DMS79 treated with DMSO at 0.1 percent for 48 hours (cell line): ENCODE results near the gene RPS21.
"Not testable (repeated sequence)": the region's sequence is repeated elsewhere in the genome, so short reads cannot be mapped to it uniquely, and the experiment has no call there.

Experiments used
- DNase-seq: peaks from one replicate; lab custom pipeline; 2025; lab: John Stamatoyannopoulos, UW

RPS21 gene

DNA sequence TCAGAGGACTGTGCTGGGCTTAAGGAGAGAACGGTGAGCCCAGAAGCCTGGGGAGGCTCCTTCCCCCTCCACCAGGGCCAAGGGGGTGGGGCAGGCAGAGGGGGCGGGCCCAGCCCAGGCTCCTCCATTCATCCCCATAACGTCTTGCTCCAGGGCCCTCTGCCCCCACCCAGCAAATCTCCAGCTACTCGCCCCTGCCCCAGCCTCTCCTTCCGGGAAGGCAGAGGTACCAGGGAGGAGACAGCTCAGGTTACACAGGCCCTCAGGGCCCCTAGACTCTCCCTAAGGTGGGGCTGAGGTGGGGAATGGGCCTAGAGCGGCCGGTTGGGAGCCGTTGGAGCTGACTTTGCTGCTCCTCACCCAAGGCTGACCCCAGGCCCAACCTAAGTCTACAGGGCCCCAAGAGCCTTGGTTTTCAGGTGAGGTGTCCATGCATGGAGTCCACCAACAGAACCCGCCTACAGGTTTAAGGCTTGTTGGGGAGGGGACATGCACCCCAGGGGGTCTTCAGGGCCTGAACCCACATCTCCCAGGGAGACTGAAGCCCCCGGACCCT, 21.0 kb upstream of the RPS21 start:
- peak; percentile 53 for DNase-seq

DNA sequence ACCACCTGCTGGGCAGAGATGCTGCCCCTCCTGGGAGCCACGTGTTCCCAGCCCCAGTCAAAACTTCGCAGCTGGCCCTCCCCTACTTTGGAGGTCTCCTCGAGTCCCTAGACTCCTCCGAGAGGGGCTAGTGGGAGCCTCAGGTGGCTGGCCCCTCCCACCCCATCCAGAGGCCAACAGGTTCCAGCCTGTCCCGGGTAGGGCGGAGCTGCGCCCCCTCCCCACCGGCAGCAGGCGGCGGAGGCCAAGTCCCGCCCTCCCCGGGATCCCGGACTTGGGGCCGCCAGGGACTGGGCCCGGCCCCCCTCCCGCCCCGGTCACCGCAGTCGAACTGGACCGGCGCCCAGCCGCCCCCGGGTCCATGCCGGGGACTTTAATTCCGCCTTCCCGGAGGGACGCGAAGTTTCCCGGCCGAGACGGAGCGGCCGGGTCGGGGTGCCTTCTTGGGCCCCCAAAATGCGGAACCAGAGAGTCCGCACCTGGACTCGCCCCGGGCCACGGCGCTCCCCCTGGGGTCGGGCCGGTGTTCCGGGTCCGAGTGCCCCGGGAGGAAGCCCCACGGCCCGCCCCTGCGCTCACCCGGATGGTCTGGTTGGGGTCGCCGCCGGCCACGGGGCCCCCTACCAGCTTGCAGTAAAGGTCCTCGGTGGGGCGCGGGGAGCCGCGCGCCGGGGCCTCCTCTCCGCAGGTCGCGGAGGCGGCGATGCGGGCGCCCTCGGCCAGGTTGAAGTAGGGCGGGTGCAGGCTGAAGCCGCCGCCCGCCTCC, 20.4 kb upstream of the RPS21 start:
- DNase-seq, result peak; percentile 62

DNA sequence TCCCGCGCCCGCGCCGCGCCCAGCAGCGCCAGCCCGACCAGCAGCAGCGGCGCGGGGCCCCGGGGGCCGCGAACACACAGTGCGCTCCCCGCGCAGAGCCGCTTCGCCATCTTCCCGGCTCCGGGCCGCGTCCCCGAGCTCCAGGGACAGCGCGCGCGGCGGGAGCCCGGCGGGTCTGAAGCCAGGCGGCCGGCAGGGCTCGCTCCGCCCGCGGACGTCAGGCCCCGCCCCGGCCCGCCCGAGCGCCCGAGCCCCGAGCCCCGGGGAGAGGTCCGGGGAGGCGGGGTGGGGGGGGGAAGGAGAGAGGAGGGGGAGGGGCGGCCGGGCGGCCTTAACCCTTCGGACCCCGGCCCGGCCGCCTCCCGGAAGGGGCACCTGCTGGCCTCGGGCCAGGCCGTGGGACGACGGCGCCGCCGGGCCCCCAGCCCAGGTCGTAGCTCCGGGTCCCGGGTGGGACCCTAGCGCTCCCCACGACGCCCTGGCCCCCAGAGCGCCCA, 19.7 kb upstream of the RPS21 start, which contains the start of gene LAMA5:
LAMA5 (minus strand) TSS at position 177 of the 497 bp plus-strand sequence; CDS start at position 110, 67 bp downstream.
- DNase-seq, result no peak

- peak; percentile 51 for DNase-seq
Measured at GRCh38 chr20:62367633-62368391, 19.1 kb upstream of the RPS21 start.

GRCh38 chr20:62368392-62368975, 18.4 kb upstream of the RPS21 start:
- DNase-seq, result peak; percentile 25

- DNase-seq, result no peak
Measured at GRCh38 chr20:62368976-62369814, 17.7 kb upstream of the RPS21 start.

DNA sequence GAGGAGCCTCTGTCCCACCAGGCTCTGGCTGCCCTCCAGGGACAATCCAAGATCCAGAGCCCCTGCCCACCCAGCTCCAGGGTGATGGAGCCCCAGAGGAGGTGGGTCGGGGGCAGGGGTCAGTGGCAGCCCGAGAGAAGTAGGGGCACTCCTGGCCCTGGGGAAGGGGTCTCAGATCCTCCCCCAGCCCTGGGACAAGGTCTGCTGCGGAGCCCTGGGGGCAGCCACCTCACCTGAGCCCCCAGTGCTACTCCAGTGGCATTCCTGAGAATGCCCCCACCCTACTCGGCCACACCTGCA, 17.1 kb upstream of the RPS21 start:
- no peak for DNase-seq

DNA sequence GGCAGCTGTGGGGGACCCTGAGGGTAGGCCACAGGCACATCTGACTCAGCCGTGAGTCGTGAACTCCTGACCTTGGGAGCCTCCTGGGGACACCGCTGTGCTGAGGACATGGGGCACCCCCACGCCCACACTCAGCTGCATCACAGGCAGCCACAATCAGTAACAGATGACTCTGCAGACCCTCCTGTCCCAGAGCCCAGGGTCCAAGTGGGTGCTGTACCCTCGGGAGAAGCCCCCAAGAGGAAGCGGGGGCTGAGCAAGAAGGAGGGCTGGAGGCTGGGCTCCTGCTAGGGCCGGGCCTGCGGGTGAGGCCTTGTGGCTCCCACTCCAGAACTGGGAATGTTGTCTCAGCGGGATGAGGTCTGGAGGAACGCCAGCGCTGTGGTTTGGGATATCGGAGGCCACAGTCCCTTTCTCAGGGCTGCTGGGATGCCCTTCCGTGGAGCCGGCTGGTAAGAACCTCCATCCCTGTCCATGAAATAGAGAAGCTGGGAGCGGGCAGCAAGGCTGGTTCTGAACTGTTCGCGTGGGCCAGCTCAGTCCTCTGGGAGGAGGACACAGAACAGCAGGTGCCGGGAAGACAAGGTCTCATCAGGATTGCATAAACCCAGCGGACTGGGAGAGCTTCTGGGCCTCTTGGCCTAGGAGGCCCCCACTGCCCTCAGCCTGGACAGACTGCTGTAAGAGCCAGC, 16.6 kb upstream of the RPS21 start:
- peak; percentile 14 for DNase-seq

DNA sequence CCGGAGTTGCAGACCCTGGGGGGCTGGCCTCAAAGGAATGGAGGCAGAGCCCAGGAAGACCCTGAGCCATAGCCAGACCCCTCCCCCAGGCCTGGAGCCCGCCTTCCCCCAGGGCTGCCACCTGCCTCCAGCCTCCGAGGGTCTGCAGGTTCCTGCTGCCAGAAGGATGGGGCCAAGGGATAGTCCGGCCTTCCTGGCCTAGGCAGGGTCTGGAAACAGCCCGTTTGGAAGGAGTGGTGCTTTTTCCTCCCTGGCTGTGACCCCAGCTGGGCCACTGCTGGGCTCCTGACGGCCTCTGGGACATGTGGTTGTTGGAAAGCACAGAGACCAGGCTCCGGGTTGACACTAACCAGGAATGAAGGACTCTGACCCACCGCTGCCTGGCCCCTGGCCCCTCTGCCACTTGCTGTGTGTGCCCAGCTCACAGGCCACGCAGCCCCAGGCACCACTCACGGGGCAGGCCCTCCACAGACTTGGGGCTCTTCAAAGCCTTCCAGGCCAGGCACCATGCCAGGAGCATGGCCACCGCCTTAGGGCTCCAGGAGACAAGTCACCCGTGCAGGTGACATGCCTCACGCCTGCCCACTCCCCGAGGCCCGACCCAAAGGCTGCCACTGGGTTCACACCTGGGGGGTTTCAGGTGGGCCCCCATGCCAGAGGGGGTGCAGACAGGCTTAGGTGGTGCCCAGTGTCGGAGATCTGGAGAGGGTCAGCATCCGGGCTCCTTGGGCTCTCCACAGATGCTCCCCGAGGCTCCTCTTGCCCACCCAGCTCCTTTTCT, 15.9 kb upstream of the RPS21 start:
- DNase-seq, result peak; percentile 13

GRCh38 chr20:62371588-62372041, 15.3 kb upstream of the RPS21 start:
- no peak for DNase-seq

DNA sequence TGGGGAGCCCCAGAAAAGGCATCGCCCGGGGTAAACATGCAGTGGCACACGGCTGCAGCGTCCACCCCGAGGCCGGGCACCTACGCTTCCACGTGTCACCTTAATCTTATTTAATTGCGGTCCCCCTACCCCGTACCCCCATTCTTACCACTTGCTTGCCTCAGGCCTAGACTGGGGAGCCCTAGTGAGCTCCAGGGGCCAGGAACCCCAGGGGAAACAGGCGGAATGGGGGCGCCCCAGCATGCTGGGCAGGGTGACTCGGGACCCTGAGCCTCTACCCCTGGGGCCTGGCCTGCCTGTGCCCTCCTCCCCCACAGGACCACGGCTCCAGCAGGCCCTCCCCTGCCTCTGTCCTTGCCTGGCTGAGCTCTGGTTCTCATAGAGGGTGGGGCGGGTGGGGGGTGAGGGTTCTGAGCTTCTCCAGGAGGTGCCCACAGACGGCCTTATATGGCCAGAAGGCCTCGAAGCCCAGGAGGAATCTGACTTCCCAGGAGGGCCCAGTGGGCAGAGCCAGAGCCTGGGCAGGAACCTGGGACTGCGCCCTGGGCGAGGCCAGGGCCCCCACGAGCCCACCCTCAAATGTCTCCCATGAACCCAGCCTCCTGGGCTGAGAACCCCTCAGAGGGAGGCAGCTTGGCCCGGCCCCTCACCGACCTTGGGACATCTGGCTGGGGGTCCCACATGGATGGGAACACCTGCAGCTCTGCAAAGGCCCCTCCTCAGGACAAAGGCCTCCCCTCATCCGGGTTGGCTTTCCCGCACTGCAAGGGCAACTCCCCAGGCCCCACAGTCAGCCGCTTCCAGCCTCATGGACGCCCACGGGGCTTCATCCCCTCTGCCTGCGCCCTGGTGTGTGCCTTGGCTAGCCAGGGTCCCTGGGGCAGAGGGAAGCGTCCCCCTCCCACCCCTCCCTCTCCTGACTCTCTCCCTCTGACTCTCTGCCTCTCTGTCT, 14.6 kb upstream of the RPS21 start:
- no peak for DNase-seq

DNA sequence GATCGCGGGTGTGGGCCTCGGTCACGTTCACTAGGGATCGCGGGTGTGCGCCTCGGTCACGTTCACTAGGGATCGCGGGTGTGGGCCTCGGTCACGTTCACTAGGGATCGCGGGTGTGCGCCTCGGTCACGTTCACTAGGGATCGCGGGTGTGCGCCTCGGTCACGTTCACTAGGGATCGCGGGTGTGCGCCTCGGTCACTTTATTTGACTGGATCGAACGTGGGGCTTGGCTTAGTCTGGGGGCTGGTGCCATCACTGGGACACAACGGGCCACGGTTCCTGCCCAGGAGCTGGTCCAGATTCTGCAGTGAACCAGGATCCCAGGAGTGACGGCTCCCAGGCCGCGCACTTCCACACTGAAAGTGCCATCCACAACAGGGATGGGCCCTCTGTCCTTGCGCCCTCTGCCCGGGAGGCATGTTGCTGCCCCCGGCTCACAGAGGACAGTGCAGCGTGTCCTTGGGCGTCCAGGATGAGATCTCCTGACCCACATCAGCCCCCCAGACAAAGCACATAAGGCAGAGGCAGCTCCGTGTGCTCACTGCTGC, 13.2 kb upstream of the RPS21 start:
- not testable (repeated sequence) for DNase-seq

GRCh38 chr20:62374331-62375152, 12.4 kb upstream of the RPS21 start:
- no peak for DNase-seq

DNA sequence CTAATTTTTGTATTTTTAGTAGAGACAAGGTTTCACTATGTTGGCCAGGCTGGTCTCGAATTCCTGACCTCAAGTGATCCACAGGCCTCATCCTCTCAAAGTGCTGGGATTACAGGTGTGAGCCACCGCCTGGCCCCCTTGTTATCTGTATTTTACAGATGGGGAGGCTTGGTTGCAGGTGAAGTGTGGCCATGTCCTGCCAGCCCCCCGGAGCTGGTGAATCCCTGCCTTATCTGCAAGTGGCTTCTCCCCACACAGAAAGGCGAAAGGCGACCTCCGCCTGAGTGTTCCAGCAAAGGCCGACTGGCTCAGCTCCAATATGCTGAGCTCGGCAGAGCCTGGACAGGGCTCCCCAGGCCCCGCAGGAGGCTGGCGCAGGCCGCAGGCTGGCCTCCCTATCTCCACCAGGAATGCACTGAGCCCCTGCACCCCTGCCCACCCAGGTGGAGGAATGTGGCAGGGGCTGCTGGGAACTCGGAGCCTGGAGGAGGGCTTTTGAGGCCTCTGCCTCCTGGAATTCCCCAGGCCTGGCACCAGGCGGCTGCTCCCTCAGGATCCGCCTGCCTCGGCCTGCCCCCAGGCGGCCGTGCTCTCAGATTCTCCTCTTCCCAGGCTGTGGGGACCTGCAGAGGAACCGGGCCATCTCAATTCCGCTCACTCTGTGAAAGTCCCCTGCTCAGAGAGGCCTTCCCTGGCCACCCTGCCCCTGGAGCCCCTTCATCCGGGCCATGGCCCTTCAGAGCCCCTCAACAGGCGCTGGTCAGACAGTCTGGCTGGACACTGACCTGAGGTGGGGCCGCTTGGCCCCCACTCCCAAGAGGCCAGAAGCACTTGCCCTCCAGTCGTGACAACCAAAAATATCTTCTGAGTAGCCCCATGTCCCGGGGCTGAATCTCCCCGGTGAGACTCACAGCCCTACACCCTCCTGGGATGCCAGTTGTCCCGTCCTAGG, 10.5 kb upstream of the RPS21 start:
- DNase-seq, result no peak

DNA sequence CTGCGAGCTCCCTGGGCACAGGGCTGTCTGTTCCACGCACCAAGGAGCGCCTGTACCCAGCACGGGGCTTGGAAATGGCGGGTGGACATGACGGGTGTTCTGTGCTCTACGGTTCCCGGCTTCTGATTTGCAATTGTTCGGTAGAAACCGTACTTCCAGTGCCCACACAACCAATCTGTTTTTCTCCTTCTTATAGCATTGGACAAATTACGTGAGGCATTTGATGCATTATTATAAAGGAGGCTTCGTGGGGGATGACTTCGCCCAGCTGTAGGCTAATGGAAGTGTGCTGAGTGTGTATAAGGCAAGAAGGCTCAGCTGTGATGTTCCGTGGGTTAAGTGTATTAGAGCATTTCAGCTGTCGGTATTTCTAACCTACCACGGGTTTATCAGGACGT, 9.8 kb upstream of the RPS21 start:
- no peak for DNase-seq

- peak; percentile 8 for DNase-seq
Measured at GRCh38 chr20:62377615-62378178, 9.2 kb upstream of the RPS21 start.
